ENCODE measurements around the gene UGT1A10. TPM values are rescaled to one million over a fixed set of nuclear protein-coding genes. Genes with fewer than 3 reads are reported as not detected.
A peak's percentile ranks its signal among the peaks of the same experiment; 100 is the strongest.

Gene UGT1A10
- total RNA-seq, 1 experiment from 2014 or later: not detected

DNA sequence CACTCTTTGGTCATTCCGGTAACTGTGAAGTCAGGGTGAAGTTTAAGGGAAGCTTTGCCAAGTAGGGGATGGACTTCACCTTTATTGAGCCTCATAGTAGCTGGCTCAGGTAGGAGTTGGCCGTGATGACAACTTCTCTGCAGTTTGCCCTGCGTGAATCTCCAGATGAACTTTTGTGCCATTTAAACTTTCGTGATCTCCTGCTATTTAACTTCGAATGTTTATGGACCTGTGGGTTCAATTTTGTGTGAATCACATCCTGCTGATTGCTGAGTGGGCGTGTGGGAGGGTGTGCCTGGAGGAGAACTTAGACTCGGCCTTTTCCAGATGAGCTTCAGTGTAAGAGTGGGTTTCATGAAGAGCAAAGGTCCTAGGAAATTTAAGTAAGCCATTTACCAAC, 128.0 kb downstream of the UGT1A10 start:
- CTCF ChIA-PET: no interaction called here
- no peak overlapping the region for H3K4me3 ChIP-seq (replicated peaks in 1 of 2; ENCODE audit: low read depth in 1 of 2, low read length in 2 of 2)
- no TSS peak for BruUV-seq (replicated peaks)
- no peaks in the 10 kb centered on the region for H3K36me3 ChIP-seq (ENCODE audit: control insufficient read depth in 1 of 2, insufficient read depth in 2 of 2, low read length in 2 of 2)
- no peaks in the 10 kb centered on the region for H3K79me2 ChIP-seq (ENCODE audit: insufficient read depth, low read length)
- ATAC-seq (no peak), DNase-seq (ENCODE audit: low read depth, low spot score) (no peak)
- peak overlapping the region; percentile 48 for H3K4me2 ChIP-seq (ENCODE audit: low read length)
- H2AFZ ChIP-seq (ENCODE audit: low read depth, low read length, poor library complexity, severe bottlenecking): no peak overlapping the region
- RAD21 ChIA-PET (ENCODE audit: low non-redundant PET in 1 of 2, low total read pairs in 2 of 2, uncharacterized antibody in 2 of 2, unreplicated experiment in 2 of 2): no interaction called here
- intact Hi-C loops (cut with micrococcal nuclease): no loop called here
- no peak overlapping the region for H3K9ac ChIP-seq (ENCODE audit: low read length)
- H3K27ac ChIP-seq (ENCODE audit: low read depth, low read length): no peak overlapping the region
- H3K27me3 ChIP-seq (ENCODE audit: insufficient read depth, low read length): no peaks in the 10 kb centered on the region
- no peaks in the 10 kb centered on the region for H3K9me2 ChIP-seq (ENCODE audit: insufficient read depth)
- TF ChIP-seq, protein P1, sequence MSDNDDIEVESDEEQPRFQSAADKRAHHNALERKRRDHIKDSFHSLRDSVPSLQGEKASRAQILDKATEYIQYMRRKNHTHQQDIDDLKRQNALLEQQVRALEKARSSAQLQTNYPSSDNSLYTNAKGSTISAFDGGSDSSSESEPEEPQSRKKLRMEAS (IDR thresholded peaks at IDR 0.05): no peak
- peak; percentile 62; the same call in 1 of the 2 replicates for TF ChIP-seq EGR1 (IDR thresholded peaks at IDR 0.05; ENCODE audit: low read depth)
- no peaks in the 10 kb centered on the region for H3K9me3 ChIP-seq (ENCODE audit: control insufficient read depth in 1 of 2, insufficient read depth in 1 of 2, low read depth in 1 of 2, low read length in 2 of 2)
- no peaks in the 10 kb centered on the region for H4K20me1 ChIP-seq (ENCODE audit: insufficient read depth)
- H3K4me1 ChIP-seq (ENCODE audit: control insufficient read depth in 1 of 2, insufficient read depth in 2 of 2, low read length in 2 of 2): peaks cover 3 to 10% of the 10 kb centered on the region in 2 experiments; a peak in 2 of 4 replicates
- POLR2A ChIA-PET: no interaction called here

DNA sequence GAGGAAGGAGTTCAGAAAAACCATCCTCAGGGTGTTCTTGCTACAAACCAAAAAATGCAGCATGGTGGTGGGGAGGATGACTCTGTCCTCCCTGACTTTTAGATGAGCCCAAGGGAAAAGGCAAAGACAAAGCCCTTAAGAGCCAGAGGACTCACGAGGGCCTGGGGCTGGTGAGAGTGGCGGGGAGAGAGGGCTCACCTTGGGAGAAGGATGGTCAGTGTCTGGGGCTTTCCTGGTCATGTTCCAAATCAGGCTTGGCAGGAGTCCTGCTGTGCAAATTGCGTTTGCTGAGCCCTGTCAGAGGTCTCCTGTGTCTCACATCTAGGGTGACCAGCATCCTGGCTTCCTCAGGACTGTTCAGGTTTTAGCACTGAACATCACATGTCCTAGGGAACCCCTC, 128.5 kb downstream of the UGT1A10 start:
- POLR2A ChIA-PET: no interaction called here

More for the DNA sequence above, 128.5 kb downstream of the UGT1A10 start:
- no peak overlapping the region for H3K4me3 ChIP-seq (replicated peaks in 1 of 2; ENCODE audit: low read depth in 1 of 2, low read length in 2 of 2)
- H3K9me2 ChIP-seq (ENCODE audit: insufficient read depth): no peaks in the 10 kb centered on the region
- CTCF ChIA-PET: no interaction called here
- no peaks in the 10 kb centered on the region for H3K9me3 ChIP-seq (ENCODE audit: control insufficient read depth in 1 of 2, insufficient read depth in 1 of 2, low read depth in 1 of 2, low read length in 2 of 2)
- no peaks in the 10 kb centered on the region for H3K36me3 ChIP-seq (ENCODE audit: control insufficient read depth in 1 of 2, insufficient read depth in 2 of 2, low read length in 2 of 2)
- H3K9ac ChIP-seq (ENCODE audit: low read length): no peak overlapping the region
- intact Hi-C loops (cut with micrococcal nuclease): no loop called here
- DNase-seq (ENCODE audit: low read depth, low spot score): no peak
- H3K27ac ChIP-seq (ENCODE audit: low read depth, low read length): no peak overlapping the region
- RAD21 ChIA-PET (ENCODE audit: low non-redundant PET in 1 of 2, low total read pairs in 2 of 2, uncharacterized antibody in 2 of 2, unreplicated experiment in 2 of 2): no interaction called here
- H3K4me1 ChIP-seq (ENCODE audit: control insufficient read depth in 1 of 2, insufficient read depth in 2 of 2, low read length in 2 of 2): peaks cover 3 to 10% of the 10 kb centered on the region in 2 experiments; a peak in 2 of 4 replicates
- TF ChIP-seq, protein P1 (IDR thresholded peaks at IDR 0.05): no peak
- no peak for TF ChIP-seq ELF1 (IDR thresholded peaks at IDR 0.05; ENCODE audit: borderline replicate concordance, low read depth)
- TF ChIP-seq, protein P2, sequence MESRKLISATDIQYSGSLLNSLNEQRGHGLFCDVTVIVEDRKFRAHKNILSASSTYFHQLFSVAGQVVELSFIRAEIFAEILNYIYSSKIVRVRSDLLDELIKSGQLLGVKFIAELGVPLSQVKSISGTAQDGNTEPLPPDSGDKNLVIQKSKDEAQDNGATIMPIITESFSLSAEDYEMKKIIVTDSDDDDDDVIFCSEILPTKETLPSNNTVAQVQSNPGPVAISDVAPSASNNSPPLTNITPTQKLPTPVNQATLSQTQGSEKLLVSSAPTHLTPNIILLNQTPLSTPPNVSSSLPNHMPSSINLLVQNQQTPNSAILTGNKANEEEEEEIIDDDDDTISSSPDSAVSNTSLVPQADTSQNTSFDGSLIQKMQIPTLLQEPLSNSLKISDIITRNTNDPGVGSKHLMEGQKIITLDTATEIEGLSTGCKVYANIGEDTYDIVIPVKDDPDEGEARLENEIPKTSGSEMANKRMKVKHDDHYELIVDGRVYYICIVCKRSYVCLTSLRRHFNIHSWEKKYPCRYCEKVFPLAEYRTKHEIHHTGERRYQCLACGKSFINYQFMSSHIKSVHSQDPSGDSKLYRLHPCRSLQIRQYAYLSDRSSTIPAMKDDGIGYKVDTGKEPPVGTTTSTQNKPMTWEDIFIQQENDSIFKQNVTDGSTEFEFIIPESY (IDR thresholded peaks at IDR 0.05; ENCODE audit: extremely low read depth, insufficient replicate concordance, low read length): no peak
- no peak for TF ChIP-seq ZFX (IDR thresholded peaks at IDR 0.05)
- no peak for TF ChIP-seq YY1 (IDR thresholded peaks at IDR 0.05; ENCODE audit: extremely low read depth, insufficient replicate concordance, low read depth, low read length)
- no peak for TF ChIP-seq SIN3A (IDR thresholded peaks at IDR 0.05; ENCODE audit: low read depth)
- no peak for TF ChIP-seq EZH2 (IDR thresholded peaks at IDR 0.05)
- H3K4me2 ChIP-seq (ENCODE audit: low read length): peak overlapping the region; percentile 48
- ATAC-seq: no peak; the same call in 1 of the 2 replicates
- H3K79me2 ChIP-seq (ENCODE audit: insufficient read depth, low read length): no peaks in the 10 kb centered on the region
- no TSS peak for BruUV-seq (replicated peaks)
- H4K20me1 ChIP-seq (ENCODE audit: insufficient read depth): no peaks in the 10 kb centered on the region
- H3K27me3 ChIP-seq (ENCODE audit: insufficient read depth, low read length): no peaks in the 10 kb centered on the region
- no peak overlapping the region for H2AFZ ChIP-seq (ENCODE audit: low read depth, low read length, poor library complexity, severe bottlenecking)

All from HCT116 (cell line).